B cell (primary cell): ENCODE measurements around the gene TTC4.

Source experiments
- CTCF ChIP-seq: fragments of 200-600 bp; IDR thresholded peaks from one replicate; pipeline ENCODE4 v1.8.0; 2022; ENCODE audit warnings: antibody characterized with exemption, mild to moderate bottlenecking
- EZH2 ChIP-seq: IDR thresholded peaks from 2 replicates; pipeline ENCODE4 v1.6.1; 2012; ENCODE audit warnings: borderline replicate concordance, low read depth, mild to moderate bottlenecking, moderate library complexity, low read length; ENCODE audit not compliant: insufficient read depth, poor library complexity, severe bottlenecking

GRCh38 chr1:54681358-54681757 lies 34.3 kb upstream of the TTC4 start:
- TF ChIP-seq CTCF (no peak), EZH2 (no peak)
